MG63 (cell line): ENCODE results near the gene METTL23. TPM values are rescaled to one million over a fixed set of nuclear protein-coding genes. Genes with fewer than 3 reads are reported as not detected.
"Not testable (repeated sequence)": the region's sequence is repeated elsewhere in the genome, so short reads cannot be mapped to it uniquely, and the experiment has no call there.

Source experiments
- DNase-seq: peaks from one replicate; pipeline ENCODE4 v3.0.0-alpha.2; 2020
- H3K27me3 ChIP-seq: fragments of 250-450 bp; sonication (Bioruptor Pico); 2 replicates; pipeline ENCODE4 v1.5.1; 2020; ENCODE audit warnings: mild to moderate bottlenecking, moderate library complexity
- H3K36me3 ChIP-seq: fragments of 250-450 bp; sonication (Bioruptor Pico); 2 replicates; pipeline ENCODE4 v1.5.1; 2020; ENCODE audit warnings: mild to moderate bottlenecking, moderate library complexity
- H3K4me3 ChIP-seq: fragments of 250-450 bp; sonication (Bioruptor Pico); 2 replicates; pipeline ENCODE4 v1.5.1; 2020; ENCODE audit warnings: mild to moderate bottlenecking, moderate library complexity
- H3K9me3 ChIP-seq: fragments of 250-450 bp; sonication (Bioruptor Pico); 2 replicates; pipeline ENCODE4 v1.5.1; 2020; ENCODE audit warnings: mild to moderate bottlenecking, moderate library complexity
- total RNA-seq: library from RNA; depleted of rRNA; stranded (reverse); fragments of >200 nt; shearing (Covaris generic); gene quantifications from 2 replicates; pipeline ENCODE4 v1.2.3, GENCODE V29; 2014; ENCODE audit warnings: low replicate concordance

METTL23 gene
- total RNA-seq, 1 experiment from 2014 or later: 44.9 TPM

DNA sequence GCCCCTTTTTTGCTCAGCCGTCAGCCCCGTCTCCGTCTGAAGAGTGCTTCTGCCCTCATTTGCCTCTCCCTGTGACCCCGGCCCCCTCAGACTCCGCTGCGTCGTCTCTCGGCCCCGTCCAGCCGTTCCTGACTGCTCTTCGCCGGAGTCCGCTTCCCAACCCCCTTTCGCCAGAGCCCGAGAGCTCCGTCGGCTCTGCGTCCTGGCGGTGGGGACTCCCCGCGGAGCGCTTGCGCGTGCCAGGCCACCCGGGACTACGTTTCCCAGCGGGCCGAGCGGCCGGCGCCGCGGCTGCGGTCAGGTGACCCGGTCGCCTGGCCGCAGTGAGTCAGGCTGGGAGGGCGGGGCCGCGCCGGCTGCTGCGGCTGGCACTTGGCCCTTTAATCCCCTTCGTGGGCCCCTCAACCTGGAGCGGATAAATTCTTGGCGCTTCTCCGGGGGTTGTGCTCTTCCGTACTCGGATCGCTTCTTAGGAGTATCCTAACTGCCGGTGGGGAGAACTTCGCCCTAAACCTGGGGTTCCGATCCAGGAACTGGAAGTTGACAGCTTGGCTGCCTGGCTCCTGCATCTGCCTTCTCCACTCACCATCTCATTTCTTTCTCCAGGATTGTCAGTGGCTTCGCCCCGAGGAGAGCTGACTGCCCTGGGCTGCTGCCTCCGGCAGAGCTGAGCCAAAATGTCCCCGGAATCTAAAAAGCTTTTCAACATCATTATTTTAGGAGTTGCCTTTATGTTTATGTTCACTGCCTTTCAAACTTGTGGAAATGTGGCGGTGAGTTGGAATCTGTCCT lies 11.2 kb downstream of the METTL23 start, which contains the start of gene MFSD11:
Gene MFSD11 (plus strand): TSS at position 444 of the 792 bp plus-strand sequence. CDS start 234 bp downstream, at position 678.
- Histone ChIP-seq H3K4me3 (peak within 1 kb of the TSS; percentile 97), H3K9me3 (no peaks in the 10 kb centered on the region), H3K36me3 (peaks cover 46% of the 10 kb centered on the region), H3K27me3 (no peaks in the 10 kb centered on the region)
- DNase-seq: peak; percentile 96

DNA sequence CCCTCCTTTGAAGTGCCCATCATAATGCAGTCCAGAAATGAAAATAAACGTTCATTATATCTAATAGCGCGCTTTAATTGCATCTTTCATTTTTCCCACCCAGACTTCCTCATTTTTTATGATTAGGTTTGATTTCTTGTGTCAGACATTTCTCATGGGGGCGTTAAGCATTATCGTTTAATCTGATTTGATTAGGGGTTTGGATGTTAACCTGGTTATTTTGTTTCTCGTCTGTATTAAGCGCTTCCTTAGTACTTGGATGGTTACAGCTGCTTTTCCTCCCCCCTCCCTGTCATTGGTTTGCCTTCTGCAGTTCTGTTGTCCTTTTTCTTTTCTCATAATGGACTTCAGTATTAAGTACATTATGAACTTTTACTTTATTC lies 11.8 kb downstream of the METTL23 start:
- Histone ChIP-seq H3K4me3 (peak overlapping the region; percentile 97), H3K9me3 (no peaks in the 10 kb centered on the region), H3K27me3 (no peaks in the 10 kb centered on the region), H3K36me3 (peaks cover 46% of the 10 kb centered on the region)
- DNase-seq: no peak

DNA sequence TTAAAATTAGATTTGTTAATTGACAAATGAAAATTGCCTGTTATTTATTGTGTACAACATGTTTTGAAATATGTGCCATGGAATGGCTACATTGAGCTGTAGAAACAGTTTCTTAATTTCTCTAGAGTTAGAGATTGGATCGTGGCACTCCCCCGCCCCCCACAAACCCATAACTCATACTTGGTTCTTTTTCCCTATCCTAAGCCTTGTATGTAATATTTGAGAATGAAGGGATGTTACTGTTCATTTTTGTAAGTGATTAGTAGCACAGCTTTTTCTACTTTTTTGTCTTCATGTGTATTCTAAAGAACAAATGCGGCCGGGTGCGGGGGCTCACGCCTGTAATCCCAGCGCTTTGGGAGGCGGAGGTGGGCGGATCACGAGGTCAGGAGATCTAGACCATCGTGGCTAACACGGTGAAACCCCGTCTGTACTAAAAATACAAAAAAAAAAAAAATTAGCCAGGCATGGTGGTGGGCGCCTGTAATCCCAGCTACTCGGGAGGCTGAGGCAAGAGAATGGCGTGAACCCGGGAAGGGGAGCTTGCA lies 13.0 kb downstream of the METTL23 start:
- not testable (repeated sequence) for H3K9me3 ChIP-seq, H3K4me3 ChIP-seq, H3K27me3 ChIP-seq, DNase-seq
- H3K36me3 ChIP-seq: peaks cover 46% of the 10 kb centered on the region

DNA sequence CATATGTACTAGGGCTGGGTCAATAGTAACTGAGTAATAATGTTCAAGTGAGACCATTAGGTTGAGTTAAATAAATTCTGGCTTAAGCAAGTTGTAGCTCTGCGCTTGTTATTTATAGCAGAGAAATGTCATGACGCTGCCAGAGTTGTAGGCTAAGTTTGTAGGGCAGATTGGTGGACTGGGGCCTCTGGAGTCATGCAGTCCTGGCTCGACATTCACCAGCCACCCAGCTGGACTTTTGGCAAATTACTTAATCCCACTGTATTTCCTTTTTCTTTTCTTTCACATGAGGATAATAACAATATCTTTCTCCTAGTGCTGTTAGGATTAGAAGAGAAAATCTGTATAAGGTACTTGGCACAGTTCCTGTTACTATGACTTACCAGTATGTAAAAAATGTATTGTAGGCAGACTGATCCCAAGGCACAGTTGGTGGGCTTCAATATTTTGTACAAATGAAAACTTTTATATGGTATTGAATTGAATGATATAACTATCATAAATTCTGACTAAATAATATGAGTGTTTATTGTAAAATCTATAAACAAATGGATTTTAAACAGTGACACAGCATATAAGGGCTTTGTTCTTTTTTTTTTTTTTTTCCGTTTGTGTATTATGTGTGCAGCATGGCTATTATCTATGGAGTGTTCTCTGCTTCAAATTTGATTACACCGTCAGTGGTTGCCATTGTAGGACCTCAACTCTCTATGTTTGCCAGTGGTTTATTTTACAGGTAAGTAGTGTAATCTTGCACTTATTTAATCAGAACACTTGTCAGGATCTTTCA lies 13.9 kb downstream of the METTL23 start:
- peak; percentile 30 for DNase-seq
- Histone ChIP-seq H3K27me3 (no peaks in the 10 kb centered on the region), H3K9me3 (0 out of 2 replicates have a peak, but pooled peaks cover 1% of the 10 kb centered on the region), H3K36me3 (peaks cover 46% of the 10 kb centered on the region), H3K4me3 (no peak overlapping the region)

DNA sequence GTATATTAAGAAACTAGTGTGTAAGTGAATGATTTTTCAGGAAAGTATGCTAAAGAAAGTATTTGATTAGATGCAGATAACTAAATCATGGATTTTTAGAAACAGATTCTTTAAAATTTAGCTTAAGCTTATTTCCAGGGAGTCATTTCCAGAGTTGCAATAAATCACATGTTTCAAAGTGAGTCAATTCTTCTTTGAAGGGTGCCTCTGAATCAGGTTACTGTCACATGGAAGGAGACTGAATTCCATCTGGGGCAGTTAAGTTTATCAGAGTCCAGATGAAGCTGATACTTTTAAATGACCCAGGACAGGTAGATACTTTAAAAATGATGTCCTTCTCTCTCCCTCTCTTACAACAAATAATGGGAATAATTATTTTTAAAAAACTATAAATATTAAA lies 16.3 kb downstream of the METTL23 start:
- H3K27me3 ChIP-seq: no peaks in the 10 kb centered on the region
- peaks cover 52% of the 10 kb centered on the region for H3K36me3 ChIP-seq
- DNase-seq: no peak
- H3K4me3 ChIP-seq: no peak overlapping the region
- H3K9me3 ChIP-seq: peaks cover 9% of the 10 kb centered on the region; the same call in 1 of the 2 replicates

DNA sequence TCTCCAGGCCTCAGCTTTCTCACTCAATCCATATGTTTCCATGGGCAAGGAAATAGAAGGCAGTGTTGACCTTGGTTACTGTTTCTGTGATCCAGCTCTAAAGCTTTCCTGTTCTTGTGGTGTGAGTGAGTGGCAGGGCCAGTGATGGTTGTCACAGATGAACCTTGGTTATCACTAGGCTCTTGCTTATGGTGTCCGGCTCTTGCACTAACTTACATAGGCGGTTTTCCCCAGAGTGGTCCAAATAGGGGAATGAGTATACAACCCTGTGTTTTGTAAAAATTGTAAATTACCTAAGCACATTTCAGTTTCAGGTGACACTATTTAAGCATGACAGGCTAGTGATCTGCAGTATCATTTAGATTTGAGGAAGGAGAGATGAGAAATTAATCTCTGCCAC lies 18.1 kb downstream of the METTL23 start:
- H3K9me3 ChIP-seq: peaks cover 9% of the 10 kb centered on the region; the same call in 1 of the 2 replicates
- DNase-seq: no peak
- no peaks in the 10 kb centered on the region for H3K27me3 ChIP-seq
- H3K4me3 ChIP-seq: no peak overlapping the region
- H3K36me3 ChIP-seq: peaks cover 52% of the 10 kb centered on the region

DNA sequence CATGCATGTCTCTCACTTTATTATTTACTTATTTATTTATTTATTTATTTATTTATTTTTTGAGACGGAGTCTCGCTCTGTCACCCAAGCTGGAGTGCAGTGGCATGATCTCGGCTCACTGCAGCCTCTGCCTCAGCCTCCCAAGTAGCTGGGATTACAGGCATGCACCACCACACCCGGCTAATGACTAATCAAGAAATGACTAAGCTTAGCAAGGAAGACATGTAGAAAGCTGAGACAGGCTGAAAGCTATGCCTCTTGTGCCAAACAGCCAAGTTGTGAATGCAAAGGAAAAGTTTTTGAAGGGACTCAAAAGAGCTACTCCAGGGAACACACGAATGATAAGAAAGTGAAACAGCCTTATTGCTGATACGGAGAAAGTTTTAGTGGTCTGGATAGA lies 19.1 kb downstream of the METTL23 start:
- H3K27me3 ChIP-seq, H3K4me3 ChIP-seq, H3K9me3 ChIP-seq: not testable (repeated sequence)
- peaks cover 52% of the 10 kb centered on the region for H3K36me3 ChIP-seq
- peak; percentile 28 for DNase-seq

DNA sequence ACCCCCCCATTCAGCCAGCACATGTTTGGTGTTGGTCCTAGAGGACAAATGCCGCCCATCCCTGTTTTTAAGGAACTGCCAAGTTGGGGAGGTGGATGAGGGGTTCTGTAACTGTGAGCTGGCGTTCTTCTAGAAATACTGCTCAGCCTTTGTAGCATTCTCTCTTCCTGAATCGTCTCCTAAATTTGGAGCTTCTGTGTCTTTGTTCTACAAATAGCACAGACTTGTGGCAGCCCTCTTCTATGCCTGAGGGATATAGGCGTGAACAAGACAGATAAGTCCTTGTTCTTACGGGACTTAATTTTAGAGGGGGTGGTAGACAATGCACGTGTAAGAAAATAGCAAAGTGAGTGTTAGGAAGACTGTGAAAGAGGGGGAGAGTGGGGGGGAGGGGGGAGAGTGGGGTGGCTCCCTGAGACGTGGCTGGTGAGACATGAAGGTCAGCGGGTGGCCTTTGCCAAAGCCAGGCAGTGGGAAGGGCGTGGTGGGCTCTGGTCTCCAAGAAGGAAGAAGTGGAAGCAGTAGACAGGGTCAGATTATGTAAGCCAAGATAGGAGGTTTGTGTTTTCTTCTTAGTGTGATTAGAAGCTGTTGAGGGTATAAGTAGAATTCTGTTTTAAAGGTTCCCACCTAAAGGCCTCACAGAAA lies 21.2 kb downstream of the METTL23 start:
- H3K27me3 ChIP-seq: no peaks in the 10 kb centered on the region
- DNase-seq: no peak

DNA sequence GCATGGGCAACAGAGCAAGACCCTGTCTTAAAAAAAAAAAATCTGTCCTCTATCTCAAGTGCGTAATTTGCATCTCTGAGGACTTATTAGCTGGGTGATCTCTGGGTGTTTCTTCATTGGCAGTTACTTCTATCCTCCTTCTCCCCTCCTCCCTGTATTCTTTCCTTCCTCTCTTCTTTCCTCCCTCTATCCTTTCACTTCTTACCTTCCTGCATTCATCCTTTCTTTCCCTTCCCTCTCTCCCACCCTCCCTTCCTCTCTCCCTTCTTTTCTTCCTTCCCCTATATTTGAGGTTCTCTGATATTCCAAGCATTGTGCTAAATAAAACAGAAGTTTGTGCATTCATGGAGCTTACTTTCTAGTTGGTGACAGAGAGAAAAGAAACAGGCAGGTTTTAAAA lies 22.0 kb downstream of the METTL23 start:
- DNase-seq: no peak
- Histone ChIP-seq H3K4me3 (no peak overlapping the region), H3K27me3 (no peaks in the 10 kb centered on the region), H3K9me3 (peaks cover 9% of the 10 kb centered on the region; the same call in 1 of the 2 replicates), H3K36me3 (peaks cover 39% of the 10 kb centered on the region)

More for the DNA sequence above, 21.2 kb downstream of the METTL23 start:
- Histone ChIP-seq H3K9me3 (peaks cover 9% of the 10 kb centered on the region; the same call in 1 of the 2 replicates), H3K36me3 (peaks cover 48% of the 10 kb centered on the region), H3K4me3 (no peak overlapping the region)

DNA sequence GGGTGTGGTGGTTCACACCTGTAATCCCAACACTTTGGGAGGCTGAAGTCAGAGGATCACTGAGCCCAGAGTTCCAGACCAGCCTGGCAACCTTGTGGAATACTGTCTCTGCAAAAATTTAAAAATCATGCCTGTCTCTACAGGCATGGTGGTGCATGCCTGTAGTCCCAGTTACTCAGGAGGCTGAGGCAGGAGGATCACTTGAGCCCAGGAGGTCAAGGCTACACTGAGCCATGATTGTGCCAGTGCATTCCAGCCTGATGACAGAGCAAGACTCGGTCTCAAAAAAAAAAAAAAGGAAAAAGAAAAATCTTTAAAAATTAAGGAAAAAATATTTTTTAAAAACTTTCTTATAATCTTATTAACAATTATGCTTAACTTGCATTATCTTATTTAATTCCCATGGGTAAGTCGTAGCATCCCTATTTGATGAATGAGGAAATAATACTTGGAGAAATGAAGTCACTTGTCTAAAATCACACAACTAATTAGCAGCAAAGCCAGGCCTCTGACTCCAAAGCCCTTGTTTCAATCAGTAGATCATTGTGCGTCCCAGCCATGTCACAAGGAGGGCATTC lies 24.9 kb downstream of the METTL23 start:
- H3K4me3 ChIP-seq: no peak overlapping the region
- DNase-seq: no peak

DNA sequence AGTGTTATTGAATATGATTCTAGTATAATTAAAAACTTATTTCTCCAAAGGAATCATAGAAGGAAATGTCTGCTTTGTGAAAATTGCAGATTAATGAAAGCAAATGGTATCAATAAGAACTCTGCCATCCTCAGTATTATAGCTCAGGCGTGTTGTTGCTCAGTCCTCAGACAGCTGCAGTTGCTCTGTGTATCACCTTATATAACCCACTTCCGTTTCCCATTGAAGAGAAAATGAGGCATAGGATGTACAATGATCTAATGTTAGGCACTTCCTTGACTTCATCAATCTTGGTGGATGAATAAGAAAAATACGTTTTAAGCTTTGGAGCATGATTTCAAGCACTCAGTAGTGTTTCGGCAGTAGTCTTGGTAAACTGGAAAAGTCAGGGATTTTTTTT lies 25.4 kb downstream of the METTL23 start:
- Histone ChIP-seq H3K4me3 (no peak overlapping the region), H3K36me3 (peaks cover 16% of the 10 kb centered on the region), H3K27me3 (no peaks in the 10 kb centered on the region), H3K9me3 (no peaks in the 10 kb centered on the region)
- DNase-seq: no peak

More for the DNA sequence above, 24.9 kb downstream of the METTL23 start:
- Histone ChIP-seq H3K9me3 (peaks cover 2% of the 10 kb centered on the region; the same call in 1 of the 2 replicates), H3K27me3 (no peaks in the 10 kb centered on the region), H3K36me3 (peaks cover 18% of the 10 kb centered on the region)

DNA sequence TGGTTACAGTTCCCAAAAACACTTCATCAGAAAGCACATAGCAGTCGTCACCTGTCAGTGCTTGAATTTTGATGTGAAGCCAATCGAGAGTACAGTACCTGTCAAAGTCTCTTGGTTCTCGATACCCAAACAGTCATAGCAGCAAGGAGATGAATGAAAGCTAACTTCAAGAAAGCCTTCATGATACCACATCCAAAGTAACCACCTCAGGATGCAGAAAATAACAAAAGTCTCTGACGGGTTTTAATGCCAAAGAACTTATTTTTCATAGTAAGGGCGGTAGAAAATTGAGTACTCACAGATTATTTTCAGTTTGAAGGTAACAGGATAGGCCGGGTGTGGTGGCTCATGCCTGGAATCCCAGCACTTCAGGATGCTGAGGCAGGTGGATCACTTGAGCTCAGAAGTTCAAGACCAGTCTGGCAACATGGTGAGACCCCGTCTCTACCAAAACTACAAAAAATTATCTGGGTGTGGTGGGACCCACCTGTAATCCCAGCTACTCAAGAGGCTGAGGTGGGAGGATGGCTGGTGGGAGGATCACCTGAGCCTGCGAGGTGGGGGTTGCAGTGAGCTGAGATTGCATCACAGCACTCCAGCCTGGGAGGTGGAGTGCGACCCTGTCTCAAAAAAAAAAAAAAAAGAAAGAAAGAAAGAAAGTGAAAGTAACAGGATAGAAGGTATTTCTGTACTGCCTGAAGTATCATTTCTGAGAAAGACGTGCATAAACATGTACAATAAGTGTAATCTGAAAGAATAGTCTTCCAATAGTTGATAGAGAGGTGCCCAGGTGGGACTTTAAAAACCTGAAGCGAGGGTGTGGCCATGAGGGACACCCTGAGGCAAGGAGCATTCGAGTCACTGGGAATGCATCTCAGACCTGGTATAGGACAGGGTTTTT lies 26.7 kb downstream of the METTL23 start:
- Histone ChIP-seq H3K36me3 (peaks cover 19% of the 10 kb centered on the region), H3K4me3 (no peak overlapping the region), H3K9me3 (no peaks in the 10 kb centered on the region), H3K27me3 (no peaks in the 10 kb centered on the region)
- DNase-seq: no peak

DNA sequence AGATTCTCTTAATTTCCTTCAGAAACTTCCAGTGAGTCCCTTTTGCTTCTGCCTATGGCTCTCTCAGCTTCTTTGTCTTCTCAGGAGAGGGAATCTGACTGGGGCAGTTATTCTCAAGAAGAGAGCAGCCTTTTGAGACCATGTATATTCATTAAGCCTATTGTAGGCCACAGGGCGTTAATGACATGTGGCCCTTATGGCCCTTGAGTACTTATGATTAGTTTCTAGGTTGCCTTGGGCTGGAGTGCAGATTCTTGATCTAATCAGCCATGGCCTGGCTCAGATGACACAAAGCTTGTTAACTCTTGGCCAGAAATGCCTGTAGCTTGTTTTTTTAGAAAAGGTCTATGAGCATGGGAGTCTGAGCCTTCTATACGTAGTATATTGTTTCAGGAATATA lies 28.6 kb downstream of the METTL23 start:
- Histone ChIP-seq H3K4me3 (no peak overlapping the region), H3K36me3 (peaks cover 19% of the 10 kb centered on the region), H3K9me3 (no peaks in the 10 kb centered on the region), H3K27me3 (no peaks in the 10 kb centered on the region)
- no peak for DNase-seq

DNA sequence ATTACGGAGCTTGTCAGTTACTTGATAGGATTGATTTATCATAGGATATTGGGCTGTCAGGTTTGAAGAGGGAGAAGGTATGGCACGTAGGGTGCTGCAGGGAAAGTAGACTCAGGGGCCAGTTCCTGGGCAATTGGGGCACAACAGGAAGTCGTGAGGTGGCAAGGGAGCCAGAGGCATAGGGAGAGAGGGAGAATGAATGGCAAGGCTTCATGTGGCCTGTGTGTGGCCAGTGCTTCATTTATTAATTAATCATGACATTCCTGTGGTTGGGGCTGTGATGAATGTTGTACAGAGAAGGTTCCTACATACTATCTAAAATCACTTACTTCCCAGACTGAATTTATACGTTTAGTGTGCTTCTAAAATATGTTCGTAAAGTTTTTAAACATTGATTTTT lies 30.6 kb downstream of the METTL23 start:
- no peak for DNase-seq
- H3K27me3 ChIP-seq: no peaks in the 10 kb centered on the region
- H3K4me3 ChIP-seq: no peak overlapping the region
- no peaks in the 10 kb centered on the region for H3K9me3 ChIP-seq
- peaks cover 16% of the 10 kb centered on the region for H3K36me3 ChIP-seq

DNA sequence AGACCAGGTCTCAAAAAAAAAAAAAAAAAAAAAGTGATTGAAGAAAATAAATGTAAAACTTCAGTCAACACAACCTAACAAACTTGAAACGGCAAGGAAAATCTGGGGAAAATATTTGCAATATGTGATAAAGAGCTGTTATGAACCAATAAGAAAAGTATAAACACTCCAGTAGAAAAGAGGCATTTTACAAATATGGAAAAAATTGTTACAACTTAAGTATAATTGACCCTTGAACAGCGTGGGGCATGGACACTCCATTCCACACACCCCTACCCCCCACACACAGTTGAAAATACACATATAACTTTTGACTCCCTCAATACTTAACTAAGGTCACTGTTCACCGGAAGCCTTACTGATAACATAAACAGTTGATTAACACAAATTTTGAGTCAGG lies 31.9 kb downstream of the METTL23 start:
- Histone ChIP-seq H3K4me3 (no peak overlapping the region), H3K9me3 (no peaks in the 10 kb centered on the region), H3K27me3 (no peaks in the 10 kb centered on the region), H3K36me3 (peaks cover 16% of the 10 kb centered on the region)
- DNase-seq: no peak
